ENCODE results near the gene RNF169. TPM values are rescaled to one million over a fixed set of nuclear protein-coding genes. Genes with fewer than 3 reads are reported as not detected.

Gene RNF169
- total RNA-seq, 1 experiment from 2014 or later, result 13.0 TPM

GRCh38 chr11:74751303-74751702 lies 2.7 kb downstream of the RNF169 start:
- Histone ChIP-seq H2BK12ac (ENCODE audit: insufficient read length, low read depth, low read length) (no peak overlapping the region), H3K14ac (ENCODE audit: insufficient read depth, low read length) (no peak overlapping the region), H3K18ac (ENCODE audit: insufficient read length, low read depth, low read length) (no peak overlapping the region), H3K4me1 (ENCODE audit: insufficient read depth, low read length) (peaks cover 6% of the 10 kb centered on the region; the same call in 1 of the 2 replicates), H3K27ac (ENCODE audit: insufficient read length, low read depth, low read length) (no peak overlapping the region), H3K79me1 (ENCODE audit: insufficient read depth, low read depth, low read length, poor library complexity, severe bottlenecking) (no peaks in the 10 kb centered on the region), H3K9me3 (ENCODE audit: control insufficient read depth, low read depth, low read length) (no peaks in the 10 kb centered on the region), H2BK20ac (ENCODE audit: low read depth, low read length, poor library complexity, severe bottlenecking) (no peak overlapping the region), H4K5ac (ENCODE audit: insufficient read length, low read depth, low read length) (no peak overlapping the region), H2AK5ac (ENCODE audit: insufficient read length, low read length) (no peak overlapping the region), H2BK5ac (ENCODE audit: insufficient read length, low read length) (no peak overlapping the region), H3K27me3 (ENCODE audit: insufficient read depth, low read length) (no peaks in the 10 kb centered on the region), H3K23me2 (ENCODE audit: insufficient read length, low read depth, low read length, poor library complexity, severe bottlenecking) (peaks cover 5% of the 10 kb centered on the region), H3K56ac (ENCODE audit: insufficient read length, low read depth, low read length) (no peak overlapping the region), H3K23ac (ENCODE audit: insufficient read length, low read depth, low read length) (no peak overlapping the region), H2AFZ (ENCODE audit: low read length) (no peak overlapping the region), H3K4ac (ENCODE audit: low read depth, low read length) (no peak overlapping the region), H3K4me2 (ENCODE audit: insufficient read depth, insufficient read length, low read length) (no peak overlapping the region), H2BK15ac (ENCODE audit: low read depth, low read length) (no peak overlapping the region), H4K8ac (replicated peaks; ENCODE audit: insufficient read length, low read depth, low read length) (no peak overlapping the region), H4K20me1 (ENCODE audit: control insufficient read depth, insufficient read depth, insufficient read length) (no peaks in the 10 kb centered on the region), H3K79me2 (ENCODE audit: insufficient read depth, low read length) (peaks cover 8% of the 10 kb centered on the region; the same call in 1 of the 2 replicates), H3K9ac (ENCODE audit: extremely low read depth, insufficient read length, low read length) (no peak overlapping the region), H4K91ac (ENCODE audit: insufficient read length, low read depth, low read length) (no peak overlapping the region), H3T11ph (ENCODE audit: low read length) (no peak overlapping the region), H2BK120ac (ENCODE audit: low read depth, low read length, poor library complexity, severe bottlenecking) (no peak overlapping the region)
- 0 out of 5 replicates have a peak overlapping the region, but pooled peaks of 1 of the 2 experiments have one; percentile 30 for H3K4me3 Mint-ChIP-seq
- TF ChIP-seq CTCF (conservative IDR thresholded peaks at IDR 0.05), result no peak
- H3K9me3 Mint-ChIP-seq, result no peaks in the 10 kb centered on the region; a peak in 1 of 5 replicates
- peaks cover 9% of the 10 kb centered on the region; the same call in 1 of the 2 replicates for H3K27me3 Mint-ChIP-seq (ENCODE audit: low read depth)
- peaks cover 0 to 2% (median under 1%) of the 10 kb centered on the region in 3 experiments; a peak in 3 of 7 replicates for H3K36me3 Mint-ChIP-seq (ENCODE audit: insufficient read depth in 1 of 3, low read depth in 3 of 3)
- DNase-seq, result no peak
- peaks cover 39 to 45% of the 10 kb centered on the region in 2 experiments for H3K4me1 Mint-ChIP-seq
- no CpG with 5 or more reads among the region's 2 CpGs for WGBS (ENCODE audit: extremely low coverage, insufficient read length, low lambda C conversion rate)
- no peak overlapping the region for H3K27ac Mint-ChIP-seq

All from H9 (cell line).